Activated CD8-positive, alpha-beta memory T cell treated with anti-CD3 and anti-CD28 coated beads, Interleukin-2, amount 10 ng/mL, durations not matched to agents 7 days and 5 days (primary cell): ENCODE data around the gene ARMC9. TPM values are rescaled to one million over a fixed set of nuclear protein-coding genes. Genes with fewer than 3 reads are reported as not detected.
"Not testable (repeated sequence)": the region's sequence is repeated elsewhere in the genome, so short reads cannot be mapped to it uniquely, and the experiment has no call there.

Experiments used
- ATAC-seq: fragments of 150-1000 bp; cut with Tn5 transposase; one replicate; pipeline ENCODE4 v1.10.0; 2021; ENCODE audit warnings: moderate library complexity
- CTCF ChIA-PET: fragments of 350-600 bp; sonication (Branson Sonifier 250); formaldehyde crosslinking; loops from one replicate; lab custom pipeline; 2021; ENCODE audit warnings: antibody characterized with exemption; lab: Charles Lee
- DNase-seq: peaks from one replicate; pipeline ENCODE4 v3.0.0-alpha.2; 2020
- H3K27ac Mint-ChIP-seq: one replicate; pipeline ENCODE4 v1.8.0; 2021; ENCODE audit warnings: mild to moderate bottlenecking, mixed read lengths
- H3K27me3 Mint-ChIP-seq: one replicate; pipeline ENCODE4 v1.8.0; 2021; ENCODE audit warnings: mixed read lengths
- H3K36me3 Mint-ChIP-seq: one replicate; pipeline ENCODE4 v1.8.0; 2021; ENCODE audit warnings: mild to moderate bottlenecking, mixed read lengths
- H3K4me1 Mint-ChIP-seq: one replicate; pipeline ENCODE4 v1.8.0; 2021; ENCODE audit warnings: mixed read lengths
- H3K4me3 Mint-ChIP-seq: one replicate; pipeline ENCODE4 v1.8.0; 2021; ENCODE audit warnings: mild to moderate bottlenecking, moderate library complexity, mixed read lengths
- H3K9me3 Mint-ChIP-seq: one replicate; pipeline ENCODE4 v1.8.0; 2022; ENCODE audit warnings: low read depth, mixed read lengths
- total RNA-seq, 2 experiments: library from RNA; stranded (reverse); gene quantifications; one replicate each; pipeline ENCODE4 v1.2.3, GENCODE V29; 2021

ARMC9 gene
- total RNA-seq, 2 experiments from 2014 or later, result 0.88 to 3.2 TPM

- no peak overlapping the region for H3K27ac Mint-ChIP-seq
- CTCF ChIA-PET, result interaction anchor here (0.5 kb wide), 1 partner anchor 54 kb away, joined by 3 read pairs; no protein-coding TSS in a partner anchor
- no peak for ATAC-seq
- no peaks in the 10 kb centered on the region for H3K9me3 Mint-ChIP-seq
- no peak for DNase-seq
- no peaks in the 10 kb centered on the region for H3K4me1 Mint-ChIP-seq
- no peak overlapping the region for H3K4me3 Mint-ChIP-seq
- no peaks in the 10 kb centered on the region for H3K36me3 Mint-ChIP-seq
- peaks cover 45% of the 10 kb centered on the region for H3K27me3 Mint-ChIP-seq
Observed at GRCh38 chr2:231187736-231188505, 10.5 kb upstream of the ARMC9 start.

GRCh38 chr2:231188506-231189170, 9.8 kb upstream of the ARMC9 start:
- Mint-ChIP-seq H3K27ac (no peak overlapping the region), H3K4me3 (no peak overlapping the region), H3K4me1 (no peaks in the 10 kb centered on the region), H3K36me3 (no peaks in the 10 kb centered on the region), H3K9me3 (no peaks in the 10 kb centered on the region), H3K27me3 (peaks cover 49% of the 10 kb centered on the region)
- CTCF ChIA-PET, result no interaction called here
- DNase-seq, result no peak
- no peak for ATAC-seq

- H3K27ac Mint-ChIP-seq, result no peak overlapping the region
- DNase-seq (no peak), ATAC-seq (no peak)
- H3K9me3 Mint-ChIP-seq, result no peaks in the 10 kb centered on the region
- CTCF ChIA-PET, result no interaction called here
- no peaks in the 10 kb centered on the region for H3K36me3 Mint-ChIP-seq
- no peak overlapping the region for H3K4me3 Mint-ChIP-seq
- no peaks in the 10 kb centered on the region for H3K4me1 Mint-ChIP-seq
- peaks cover 49% of the 10 kb centered on the region for H3K27me3 Mint-ChIP-seq
Observed at GRCh38 chr2:231189171-231189530, 9.3 kb upstream of the ARMC9 start.

- Mint-ChIP-seq H3K4me3 (no peak overlapping the region), H3K27me3 (peaks cover 54% of the 10 kb centered on the region), H3K36me3 (no peaks in the 10 kb centered on the region), H3K27ac (no peak overlapping the region), H3K4me1 (no peaks in the 10 kb centered on the region), H3K9me3 (no peaks in the 10 kb centered on the region)
- CTCF ChIA-PET, result interaction anchor here (1.0 kb wide), 1 partner anchor 16 kb away, joined by 3 read pairs; no protein-coding TSS in a partner anchor
- ATAC-seq (no peak), DNase-seq (no peak)
Observed at GRCh38 chr2:231189571-231190495, 8.6 kb upstream of the ARMC9 start.

- Mint-ChIP-seq H3K36me3 (no peaks in the 10 kb centered on the region), H3K4me1 (no peaks in the 10 kb centered on the region), H3K4me3 (no peak overlapping the region), H3K27ac (no peak overlapping the region), H3K27me3 (peaks cover 56% of the 10 kb centered on the region), H3K9me3 (no peaks in the 10 kb centered on the region)
- CTCF ChIA-PET, result interaction anchor here (1.0 kb wide), 1 partner anchor 17 kb away, joined by 3 read pairs; no protein-coding TSS in a partner anchor
- ATAC-seq (no peak), DNase-seq (no peak)
Observed at GRCh38 chr2:231190531-231191197, 7.8 kb upstream of the ARMC9 start.

- ATAC-seq (no peak), DNase-seq (no peak)
- H3K9me3 Mint-ChIP-seq, result no peaks in the 10 kb centered on the region
- no peak overlapping the region for H3K4me3 Mint-ChIP-seq
- H3K4me1 Mint-ChIP-seq, result no peaks in the 10 kb centered on the region
- CTCF ChIA-PET, result no interaction called here
- H3K27me3 Mint-ChIP-seq, result peaks cover 62% of the 10 kb centered on the region
- H3K36me3 Mint-ChIP-seq, result no peaks in the 10 kb centered on the region
- no peak overlapping the region for H3K27ac Mint-ChIP-seq
Observed at GRCh38 chr2:231191896-231192872, 6.2 kb upstream of the ARMC9 start.

GRCh38 chr2:231193216-231193615, 5.2 kb upstream of the ARMC9 start:
- DNase-seq, result no peak
- H3K27me3 Mint-ChIP-seq, result peaks cover 55% of the 10 kb centered on the region
- H3K36me3 Mint-ChIP-seq, result no peaks in the 10 kb centered on the region
- ATAC-seq, result no peak
- H3K9me3 Mint-ChIP-seq, result no peaks in the 10 kb centered on the region
- no peak overlapping the region for H3K4me3 Mint-ChIP-seq
- CTCF ChIA-PET, result no interaction called here
- no peak overlapping the region for H3K27ac Mint-ChIP-seq
- H3K4me1 Mint-ChIP-seq, result peaks cover 8% of the 10 kb centered on the region

- H3K27me3 Mint-ChIP-seq, result peaks cover 47% of the 10 kb centered on the region
- no peak overlapping the region for H3K4me3 Mint-ChIP-seq
- H3K36me3 Mint-ChIP-seq, result no peaks in the 10 kb centered on the region
- no peak overlapping the region for H3K27ac Mint-ChIP-seq
- ATAC-seq, result no peak
- peaks cover 15% of the 10 kb centered on the region for H3K4me1 Mint-ChIP-seq
- CTCF ChIA-PET, result interaction anchor here (1.1 to 1.2 kb wide), 3 partner anchors 22 to 211 kb away, joined by 3 read pairs; no protein-coding TSS in a partner anchor
- H3K9me3 Mint-ChIP-seq, result no peaks in the 10 kb centered on the region
- no peak for DNase-seq
Observed at GRCh38 chr2:231196592-231196991, 1.8 kb upstream of the ARMC9 start.

GRCh38 chr2:231197196-231197595, 1.2 kb upstream of the ARMC9 start:
- ATAC-seq, H3K36me3 Mint-ChIP-seq, DNase-seq, H3K27ac Mint-ChIP-seq, H3K9me3 Mint-ChIP-seq: not testable (repeated sequence)
- CTCF ChIA-PET, result interaction anchor here (1.2 kb wide), 1 partner anchor 199 kb away, joined by 3 read pairs; no protein-coding TSS in a partner anchor
- H3K4me3 Mint-ChIP-seq, result peak overlapping the region; percentile 95
- H3K4me1 Mint-ChIP-seq, result peaks cover 15% of the 10 kb centered on the region
- H3K27me3 Mint-ChIP-seq, result peaks cover 42% of the 10 kb centered on the region

GRCh38 chr2:231197706-231198290, 633 bp upstream of the ARMC9 start:
- Mint-ChIP-seq H3K27me3 (peaks cover 36% of the 10 kb centered on the region), H3K4me3 (peak overlapping the region; percentile 95), H3K9me3 (no peaks in the 10 kb centered on the region), H3K27ac (peak overlapping the region; percentile 69), H3K36me3 (no peaks in the 10 kb centered on the region), H3K4me1 (peaks cover 15% of the 10 kb centered on the region)
- CTCF ChIA-PET, result interaction anchor here (1.2 to 1.4 kb wide), 2 partner anchors 15 to 198 kb away, joined by 3 to 4 read pairs; no protein-coding TSS in a partner anchor
- ATAC-seq, result no peak
- no peak for DNase-seq

- ATAC-seq (no peak), DNase-seq (no peak)
- CTCF ChIA-PET, result interaction anchor here (1.4 kb wide), 1 partner anchor 14 kb away, joined by 4 read pairs; no protein-coding TSS in a partner anchor
- no peak overlapping the region for H3K27ac Mint-ChIP-seq
- H3K36me3 Mint-ChIP-seq, result no peaks in the 10 kb centered on the region
- H3K9me3 Mint-ChIP-seq, result no peaks in the 10 kb centered on the region
- H3K27me3 Mint-ChIP-seq, result peaks cover 29% of the 10 kb centered on the region
- peak overlapping the region; percentile 95 for H3K4me3 Mint-ChIP-seq
- H3K4me1 Mint-ChIP-seq, result peaks cover 15% of the 10 kb centered on the region
Observed at GRCh38 chr2:231199219-231199618, 788 bp downstream of the ARMC9 start.
